Prostate gland (tissue), 2 donors: ENCODE results near the gene OTUD7B. TPM values are rescaled to one million over a fixed set of nuclear protein-coding genes. Genes with fewer than 3 reads are reported as not detected.
"Not testable (repeated sequence)": the region's sequence is repeated elsewhere in the genome, so short reads cannot be mapped to it uniquely, and the experiment has no call there.

Source experiments
- DNase-seq: peaks from one replicate; pipeline ENCODE4 v3.0.0-alpha.2; 2019; ENCODE audit warnings: low spot score
- H3K27ac ChIP-seq, 2 donors: fragments of 200-600 bp; sonication (generic); 2 replicates each; pipeline ENCODE4 v1.5.1; 2017 to 2019
- H3K27me3 ChIP-seq: fragments of 200-600 bp; sonication (generic); replicated peaks from 2 replicates; pipeline ENCODE4 v1.5.1; 2019; ENCODE audit not compliant: insufficient read depth
- H3K36me3 ChIP-seq, 2 donors: fragments of 200-600 bp; sonication (generic); 1 replicate in 1 of 2; 2 replicates in 1 of 2; pipeline versions ENCODE4 v1.5.1 to v1.8.1; 2017 to 2019
- H3K4me1 ChIP-seq: fragments of 200-600 bp; sonication (generic); replicated peaks from 2 replicates; pipeline ENCODE4 v1.5.1; 2019
- H3K4me3 ChIP-seq, 2 donors: fragments of 200-600 bp; sonication (generic); 2 replicates each; pipeline ENCODE4 v1.5.1; 2017 to 2019
- H3K9me3 ChIP-seq: fragments of 200-600 bp; sonication (generic); 2 replicates; pipeline ENCODE4 v1.5.1; 2017
- CTCF ChIP-seq, 4 experiments: fragments of 200-600 bp in 2 of 4; fragments of 450-650 bp in 2 of 4; sonication (generic) in 2 of 4; IDR thresholded peaks; 1 replicate in 3 of 4; 2 replicates in 1 of 4; pipeline ENCODE4 v1.5.1; 2016 to 2019; ENCODE audit warnings: antibody characterized with exemption in 4 of 4, mild to moderate bottlenecking in 2 of 4, moderate library complexity in 2 of 4
- POLR2A ChIP-seq: fragments of 450-650 bp; IDR thresholded peaks from one replicate; pipeline ENCODE4 v1.6.1; 2016; ENCODE audit warnings: antibody characterized with exemption, mild to moderate bottlenecking
- POLR2AphosphoS5 ChIP-seq: sonication (generic); formaldehyde crosslinking; IDR thresholded peaks from one replicate; pipeline ENCODE4 v1.6.1; 2017; ENCODE audit warnings: antibody characterized with exemption
- WGBS: methylation state at CpG from one replicate; pipeline ENCODE4 v1.1.5; 2018; 5-methylcytosine and 5-hydroxymethylcytosine counted together
- intact Hi-C: fragments of 100-400 bp; cut with DNase I; formaldehyde crosslinking; loops from one replicate; pipeline ENCODE4 v1.14.2; 2022
- total RNA-seq, 2 donors: library from RNA; depleted of rRNA; stranded (reverse); fragments of >200 nt; gene quantifications; one replicate each; pipeline ENCODE4 v1.1.0, GENCODE V29; 2016

The OTUD7B gene
- total RNA-seq, 2 donors from 2014 or later, result 13.5 to 27.3 TPM

- no peak overlapping the region for H3K27ac ChIP-seq
- TF ChIP-seq POLR2A (no peak), CTCF (IDR thresholded peaks at IDR 0.05) (no peak), POLR2AphosphoS5 (no peak)
- intact Hi-C loops, result no loop called here
- H3K9me3 ChIP-seq, result no peaks in the 10 kb centered on the region
- WGBS, result 78% methylated on average over 6 of the region's 6 CpGs
- H3K36me3 ChIP-seq, result peaks cover 0 to 6% of the 10 kb centered on the region in 2 donors
- H3K4me1 ChIP-seq, result no peaks in the 10 kb centered on the region
- H3K4me3 ChIP-seq, result no peak overlapping the region
- no peak for DNase-seq
- H3K27me3 ChIP-seq, result no peaks in the 10 kb centered on the region
Observed at GRCh38 chr1:149949911-149950310, 60.6 kb downstream of the OTUD7B start.

GRCh38 chr1:149945206-149945605 is 65.3 kb downstream of the OTUD7B start:
- Histone ChIP-seq H3K4me1 (no peaks in the 10 kb centered on the region), H3K4me3 (no peak overlapping the region), H3K9me3 (no peaks in the 10 kb centered on the region), H3K27me3 (no peaks in the 10 kb centered on the region), H3K36me3 (peaks cover 0 to 6% of the 10 kb centered on the region in 2 donors), H3K27ac (no peak overlapping the region)
- intact Hi-C loops, result no loop called here
- 85% methylated on average over 4 of the region's 4 CpGs for WGBS
- no peak for TF ChIP-seq POLR2A
- DNase-seq, result no peak

DNA sequence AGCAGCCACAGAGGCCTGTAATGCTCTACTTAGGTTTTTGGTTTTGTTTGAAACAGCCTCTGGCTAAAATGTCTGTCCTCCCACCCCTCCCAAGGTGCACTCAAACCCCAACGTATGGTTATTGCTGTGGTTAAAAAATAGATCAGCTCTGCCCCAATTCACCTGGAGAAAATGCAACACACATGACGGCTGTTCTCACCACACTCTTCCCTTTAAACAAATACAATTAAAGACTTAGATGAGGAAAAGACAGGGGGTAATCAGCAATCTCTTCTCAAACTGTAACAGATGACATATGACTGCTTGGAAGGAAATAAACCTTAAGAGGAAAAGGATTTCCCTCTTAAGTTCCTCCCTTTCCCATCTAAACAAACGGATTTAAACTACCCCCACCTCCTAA is 67.6 kb downstream of the OTUD7B start:
- 25% methylated on average over 3 of the region's 3 CpGs for WGBS
- Histone ChIP-seq H3K27ac (peak overlapping the region in 1 of 2 donors; percentile 15), H3K4me1 (no peaks in the 10 kb centered on the region), H3K4me3 (no peak overlapping the region), H3K27me3 (no peaks in the 10 kb centered on the region), H3K9me3 (no peaks in the 10 kb centered on the region), H3K36me3 (no peaks in the 10 kb centered on the region)
- TF ChIP-seq POLR2A (no peak), POLR2AphosphoS5 (peak; percentile 26)
- intact Hi-C loops, result no loop called here
- no peak for DNase-seq

- no peaks in the 10 kb centered on the region for H3K27me3 ChIP-seq
- no peak overlapping the region for H3K4me3 ChIP-seq
- no peaks in the 10 kb centered on the region for H3K36me3 ChIP-seq
- 9% methylated on average over 5 of the region's 5 CpGs for WGBS
- H3K27ac ChIP-seq, result peak overlapping the region in 1 of 2 donors; percentile 15
- no peak for DNase-seq
- H3K9me3 ChIP-seq, result no peaks in the 10 kb centered on the region
- intact Hi-C loops, result no loop called here
- H3K4me1 ChIP-seq, result no peaks in the 10 kb centered on the region
- no peak for TF ChIP-seq POLR2A
- peak in 1 of 4 experiments; percentile 6 for TF ChIP-seq CTCF (IDR thresholded peaks at IDR 0.05)
- peak; percentile 11 for TF ChIP-seq POLR2AphosphoS5
Observed at GRCh38 chr1:149942207-149942606, 68.3 kb downstream of the OTUD7B start.

DNA sequence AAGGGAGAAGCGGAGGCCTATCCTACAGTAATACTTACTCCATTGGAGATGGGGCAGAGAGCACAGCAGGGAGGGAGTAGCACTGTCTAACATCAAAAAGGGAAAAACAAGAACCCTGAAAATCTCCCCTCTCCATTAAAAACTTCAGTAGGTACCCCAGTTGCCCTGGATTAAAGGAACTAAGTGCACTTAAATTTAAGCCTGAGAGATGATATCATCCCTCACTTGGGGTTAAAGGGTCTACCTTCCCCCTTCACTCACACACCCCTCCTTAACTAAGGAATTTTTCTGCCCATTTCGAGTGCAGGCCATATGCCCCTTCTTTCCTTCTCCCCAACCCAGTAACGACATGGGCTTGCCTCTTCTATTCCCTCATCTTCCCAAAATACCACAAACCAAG is 70.1 kb downstream of the OTUD7B start:
- Histone ChIP-seq H3K4me3 (no peak overlapping the region), H3K27ac (no peak overlapping the region), H3K27me3 (no peaks in the 10 kb centered on the region), H3K9me3 (no peaks in the 10 kb centered on the region), H3K36me3 (no peaks in the 10 kb centered on the region), H3K4me1 (no peaks in the 10 kb centered on the region)
- TF ChIP-seq CTCF (IDR thresholded peaks at IDR 0.05), result no peak
- TF ChIP-seq POLR2AphosphoS5, result no peak
- no peak for TF ChIP-seq POLR2A
- intact Hi-C loops, result no loop called here
- 86% methylated on average over 3 of the region's 3 CpGs for WGBS
- no peak for DNase-seq

DNA sequence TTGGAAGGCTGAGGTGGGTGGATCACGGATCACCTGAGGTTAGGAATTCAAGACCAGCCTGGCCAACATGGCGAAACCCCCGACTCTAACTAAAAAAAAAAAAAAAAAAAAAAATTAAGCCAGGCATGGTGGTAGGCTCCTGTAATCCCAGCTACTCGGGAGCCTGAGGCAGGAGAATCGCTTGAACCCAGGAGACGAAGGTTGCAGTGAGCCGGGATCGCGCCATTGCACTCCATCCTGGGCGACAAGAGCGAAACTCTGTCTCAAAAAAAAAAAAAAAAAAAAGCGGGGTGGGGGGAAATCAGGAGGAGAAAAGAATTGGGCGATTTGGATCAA is 71.9 kb downstream of the OTUD7B start:
- intact Hi-C loops, result not testable (repeated sequence)
- WGBS, result 38% methylated on average over 13 of the region's 13 CpGs

More for the DNA sequence above, 71.9 kb downstream of the OTUD7B start:
- Histone ChIP-seq H3K27ac (peak overlapping the region; percentile 71 to 79), H3K4me3 (peak overlapping the region; percentile 3 to 13)
- not testable (repeated sequence) for H3K4me1 ChIP-seq, H3K27me3 ChIP-seq, H3K9me3 ChIP-seq, DNase-seq, H3K36me3 ChIP-seq
